ENCODE results near the gene TBCD.
A peak's percentile ranks its signal among the peaks of the same experiment; 100 is the strongest.

TBCD gene

DNA sequence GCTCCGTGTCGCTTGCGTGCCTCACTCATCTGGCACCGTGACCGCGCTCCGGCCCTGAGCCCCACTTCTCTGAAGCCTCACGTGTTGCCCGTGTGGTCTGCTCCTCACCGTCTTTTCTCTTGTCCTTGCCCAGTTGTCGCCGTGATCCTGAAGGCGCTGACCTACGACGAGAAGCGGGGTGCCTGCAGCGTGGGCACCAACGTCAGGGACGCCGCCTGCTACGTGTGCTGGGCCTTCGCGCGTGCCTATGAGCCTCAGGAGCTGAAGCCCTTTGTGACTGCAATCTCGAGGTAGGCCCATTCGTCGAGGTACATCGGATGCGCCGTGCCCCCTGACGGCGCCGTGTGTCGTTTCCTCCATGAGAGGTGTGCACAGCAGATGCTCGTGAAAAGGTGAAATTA lies 118.2 kb downstream of the TBCD start:
- peaks cover 23% of the 10 kb centered on the region for H3K27me3 ChIP-seq (ENCODE audit: low read depth, low read length)
- no peak overlapping the region for H2AFZ ChIP-seq (ENCODE audit: low read depth, low read length)
- H3K36me3 ChIP-seq (replicated peaks; ENCODE audit: low read depth, low read length), result peaks cover 33% of the 10 kb centered on the region
- H3K4me3 ChIP-seq (ENCODE audit: low read length), result no peak overlapping the region
- H3K4me2 ChIP-seq (ENCODE audit: low read length), result no peak overlapping the region
- H3K4me1 ChIP-seq (ENCODE audit: low read length), result peaks cover 71% of the 10 kb centered on the region
- TF ChIP-seq EZH2phosphoT487 (IDR thresholded peaks at IDR 0.05; ENCODE audit: low read depth), result no peak
- TF ChIP-seq, protein P1, sequence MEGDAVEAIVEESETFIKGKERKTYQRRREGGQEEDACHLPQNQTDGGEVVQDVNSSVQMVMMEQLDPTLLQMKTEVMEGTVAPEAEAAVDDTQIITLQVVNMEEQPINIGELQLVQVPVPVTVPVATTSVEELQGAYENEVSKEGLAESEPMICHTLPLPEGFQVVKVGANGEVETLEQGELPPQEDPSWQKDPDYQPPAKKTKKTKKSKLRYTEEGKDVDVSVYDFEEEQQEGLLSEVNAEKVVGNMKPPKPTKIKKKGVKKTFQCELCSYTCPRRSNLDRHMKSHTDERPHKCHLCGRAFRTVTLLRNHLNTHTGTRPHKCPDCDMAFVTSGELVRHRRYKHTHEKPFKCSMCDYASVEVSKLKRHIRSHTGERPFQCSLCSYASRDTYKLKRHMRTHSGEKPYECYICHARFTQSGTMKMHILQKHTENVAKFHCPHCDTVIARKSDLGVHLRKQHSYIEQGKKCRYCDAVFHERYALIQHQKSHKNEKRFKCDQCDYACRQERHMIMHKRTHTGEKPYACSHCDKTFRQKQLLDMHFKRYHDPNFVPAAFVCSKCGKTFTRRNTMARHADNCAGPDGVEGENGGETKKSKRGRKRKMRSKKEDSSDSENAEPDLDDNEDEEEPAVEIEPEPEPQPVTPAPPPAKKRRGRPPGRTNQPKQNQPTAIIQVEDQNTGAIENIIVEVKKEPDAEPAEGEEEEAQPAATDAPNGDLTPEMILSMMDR (IDR thresholded peaks at IDR 0.05; ENCODE audit: low read depth, low read length), result no peak
- H3K9ac ChIP-seq (ENCODE audit: low read length), result no peak overlapping the region
- H3K27ac ChIP-seq (ENCODE audit: low read length), result no peak overlapping the region
- H3K79me2 ChIP-seq (ENCODE audit: low read length), result peaks cover 10% of the 10 kb centered on the region; the same call in 1 of the 2 replicates
- H4K20me1 ChIP-seq (ENCODE audit: insufficient read depth, low read length), result peaks cover 87% of the 10 kb centered on the region
- no peaks in the 10 kb centered on the region for H3K9me3 ChIP-seq (ENCODE audit: insufficient read depth, low read length)

DNA sequence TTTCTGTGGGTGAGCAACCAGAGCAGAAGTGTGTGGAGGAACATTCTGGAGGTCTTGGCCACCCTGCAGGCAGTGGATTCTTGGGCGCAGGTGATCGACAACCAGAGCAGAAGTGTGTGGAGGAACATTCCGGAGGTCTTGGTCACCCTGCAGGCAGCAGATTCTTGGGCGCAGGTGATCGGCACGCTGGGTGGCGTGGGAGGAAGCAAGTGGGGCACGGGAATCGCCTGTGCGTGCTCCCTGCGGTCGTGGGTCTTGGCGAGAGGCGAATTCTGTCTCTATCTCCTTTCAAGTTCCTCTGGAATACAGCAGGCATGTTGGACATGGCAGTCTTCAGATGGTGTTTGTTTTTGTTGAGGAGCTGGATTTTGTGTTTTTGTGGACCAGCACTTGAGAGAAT lies 118.7 kb downstream of the TBCD start:
- Histone ChIP-seq H3K4me2 (ENCODE audit: low read length) (peak overlapping the region; percentile 57), H3K79me2 (ENCODE audit: low read length) (0 out of 2 replicates have a peak, but pooled peaks cover 5% of the 10 kb centered on the region)

DNA sequence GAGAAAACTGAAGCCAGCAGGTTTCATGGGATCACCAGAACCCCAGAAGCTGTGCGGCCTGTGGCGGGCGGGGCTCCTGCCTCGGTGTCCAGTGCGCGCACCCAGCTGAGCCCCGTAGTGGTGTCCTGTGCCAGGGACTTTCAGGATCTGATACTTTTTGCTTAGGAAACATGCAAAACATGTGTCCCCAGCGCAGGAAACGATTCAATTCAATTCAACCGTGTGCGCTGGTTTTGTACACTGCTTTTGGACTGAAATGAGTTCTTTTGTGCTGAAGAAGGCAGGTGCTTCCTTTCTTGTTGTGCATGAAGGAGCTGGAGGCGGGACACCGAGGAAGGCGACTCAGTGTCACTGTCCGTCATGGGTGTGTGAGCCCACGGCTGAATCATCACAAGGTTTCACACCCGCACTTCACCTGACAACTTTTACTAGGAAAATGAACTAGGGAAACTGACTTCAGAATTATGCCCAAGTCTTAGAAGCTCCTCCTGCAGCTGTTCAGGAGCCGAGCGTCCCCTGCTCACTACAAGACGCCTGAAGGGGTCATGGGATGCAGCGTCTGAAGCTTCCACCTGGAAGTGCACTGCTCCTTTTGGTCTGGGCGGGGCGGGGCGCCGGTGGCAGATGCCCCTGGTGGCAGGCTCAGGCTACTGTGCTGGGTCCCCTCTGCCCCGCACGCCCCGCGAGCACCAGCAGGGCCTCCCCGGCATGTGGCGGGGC lies 119.4 kb downstream of the TBCD start:
- Histone ChIP-seq H3K4me2 (ENCODE audit: low read length) (peak overlapping the region; percentile 57), H3K9ac (ENCODE audit: low read length) (no peak overlapping the region; the same call in 1 of the 2 replicates)

More for the DNA sequence above, 118.7 kb downstream of the TBCD start:
- Histone ChIP-seq H3K9ac (ENCODE audit: low read length) (no peak overlapping the region; the same call in 1 of the 2 replicates), H3K4me3 (ENCODE audit: low read length) (0 out of 2 replicates have a peak overlapping the region, but pooled peaks have one; percentile 23), H3K27ac (ENCODE audit: low read length) (peak overlapping the region; percentile 67), H4K20me1 (ENCODE audit: insufficient read depth, low read length) (peaks cover 82% of the 10 kb centered on the region), H3K27me3 (ENCODE audit: low read depth, low read length) (peaks cover 18% of the 10 kb centered on the region), H2AFZ (ENCODE audit: low read depth, low read length) (no peak overlapping the region), H3K36me3 (replicated peaks; ENCODE audit: low read depth, low read length) (peaks cover 33% of the 10 kb centered on the region), H3K9me3 (ENCODE audit: insufficient read depth, low read length) (no peaks in the 10 kb centered on the region), H3K4me1 (ENCODE audit: low read length) (peaks cover 67% of the 10 kb centered on the region)
- no peak for TF ChIP-seq EZH2phosphoT487 (IDR thresholded peaks at IDR 0.05; ENCODE audit: low read depth)
- TF ChIP-seq, protein P1 (IDR thresholded peaks at IDR 0.05; ENCODE audit: low read depth, low read length), result no peak

More for the DNA sequence above, 119.4 kb downstream of the TBCD start:
- peaks cover 60% of the 10 kb centered on the region for H3K4me1 ChIP-seq (ENCODE audit: low read length)
- no peak for TF ChIP-seq EZH2phosphoT487 (IDR thresholded peaks at IDR 0.05; ENCODE audit: low read depth)
- TF ChIP-seq, protein P1 (IDR thresholded peaks at IDR 0.05; ENCODE audit: low read depth, low read length), result peak; percentile 34
- no peak overlapping the region for H2AFZ ChIP-seq (ENCODE audit: low read depth, low read length)
- 0 out of 2 replicates have a peak, but pooled peaks cover 4% of the 10 kb centered on the region for H3K79me2 ChIP-seq (ENCODE audit: low read length)
- peak overlapping the region; percentile 23; the same call in 1 of the 2 replicates for H3K4me3 ChIP-seq (ENCODE audit: low read length)
- H3K27ac ChIP-seq (ENCODE audit: low read length), result peak overlapping the region; percentile 67
- no peaks in the 10 kb centered on the region for H3K9me3 ChIP-seq (ENCODE audit: insufficient read depth, low read length)
- H3K27me3 ChIP-seq (ENCODE audit: low read depth, low read length), result peaks cover 11% of the 10 kb centered on the region
- H4K20me1 ChIP-seq (ENCODE audit: insufficient read depth, low read length), result peaks cover 76% of the 10 kb centered on the region
- H3K36me3 ChIP-seq (replicated peaks; ENCODE audit: low read depth, low read length), result peaks cover 33% of the 10 kb centered on the region

All from OCI-LY3 (cell line).